CD4-positive, alpha-beta T cell treated with Interleukin-6 for 4 hours (primary cell): Measurements from ENCODE around the gene PAOX.
"Not testable (repeated sequence)": the region's sequence is repeated elsewhere in the genome, so short reads cannot be mapped to it uniquely, and the experiment has no call there.

Source experiments
- DNase-seq: peaks from one replicate; pipeline ENCODE4 v3.0.0-alpha.2; 2020; ENCODE audit warnings: mixed read lengths

Gene PAOX

GRCh38 chr10:133365461-133366129 lies 13.5 kb upstream of the PAOX start:
- DNase-seq, result no peak

- DNase-seq, result no peak
Measured at GRCh38 chr10:133366130-133366478, 13.0 kb upstream of the PAOX start.

GRCh38 chr10:133366751-133367150 lies 12.3 kb upstream of the PAOX start:
- no peak for DNase-seq

GRCh38 chr10:133367461-133367860 lies 11.6 kb upstream of the PAOX start:
- not testable (repeated sequence) for DNase-seq

- no peak for DNase-seq
Measured at GRCh38 chr10:133368153-133368552, 10.9 kb upstream of the PAOX start.

- DNase-seq, result no peak
Measured at GRCh38 chr10:133370030-133370786, 8.9 kb upstream of the PAOX start.

- no peak for DNase-seq
Measured at GRCh38 chr10:133372507-133372906, 6.6 kb upstream of the PAOX start.

GRCh38 chr10:133373174-133374090 lies 5.6 kb upstream of the PAOX start, which contains the start of gene ECHS1:
Gene ECHS1 (minus strand): TSS chr10:133373354. CDS start chr10:133373333, 21 bp downstream.
- DNase-seq, result peak; percentile 94

GRCh38 chr10:133375357-133376115 lies 3.5 kb upstream of the PAOX start:
- DNase-seq, result no peak

- DNase-seq, result not testable (repeated sequence)
Measured at GRCh38 chr10:133376183-133376582, 2.9 kb upstream of the PAOX start.

GRCh38 chr10:133377025-133377817 lies 1.8 kb upstream of the PAOX start:
- DNase-seq, result no peak

- no peak for DNase-seq
Measured at GRCh38 chr10:133377818-133378250, 1.2 kb upstream of the PAOX start.

- peak; percentile 75 for DNase-seq
Measured at GRCh38 chr10:133378251-133379096, 588 bp upstream of the PAOX start.

GRCh38 chr10:133379801-133380666 lies 972 bp downstream of the PAOX start:
- DNase-seq, result no peak

GRCh38 chr10:133381036-133381435 lies 2.0 kb downstream of the PAOX start:
- no peak for DNase-seq

- no peak for DNase-seq
Measured at GRCh38 chr10:133383551-133383950, 4.5 kb downstream of the PAOX start.

GRCh38 chr10:133384071-133384470 lies 5.0 kb downstream of the PAOX start:
- no peak for DNase-seq

- no peak for DNase-seq
Measured at GRCh38 chr10:133385214-133385613, 6.2 kb downstream of the PAOX start.

- not testable (repeated sequence) for DNase-seq
Measured at GRCh38 chr10:133386951-133387350, 7.9 kb downstream of the PAOX start.
